H1 (cell line): ENCODE results near the gene GK2. TPM values are rescaled to one million over a fixed set of nuclear protein-coding genes. Genes with fewer than 3 reads are reported as not detected.

Experiments
- CTCF ChIA-PET: fragments of 300-600 bp; sonication (Branson Sonifier 250); formaldehyde crosslinking; loops from one replicate; lab custom pipeline; 2021; ENCODE audit not compliant: partially characterized antibody; lab: Charles Lee
- POLR2A ChIA-PET: fragments of 300-600 bp; sonication (Branson Sonifier 250); formaldehyde crosslinking; loops from one replicate; lab custom pipeline; 2021; ENCODE audit warnings: inconsistent platforms; ENCODE audit not compliant: partially characterized antibody; lab: Charles Lee
- DNase-seq, 2 experiments: peaks; one replicate each; pipeline versions ENCODE4 v3.0.0 to v3.0.0-alpha.2; 2010 to 2022; ENCODE audit warnings: low spot score in 2 of 2, low read depth in 1 of 2, mixed read lengths in 1 of 2
- FAIRE-seq: peaks from 2 replicates; lab custom pipeline; 2011; peaks lifted over from hg19 to GRCh38; lab: Jason Lieb, UNC
- H2AFZ ChIP-seq: 2 replicates; pipeline ENCODE4 v1.8.1; 2012; ENCODE audit warnings: low read length, inconsistent platforms
- H2AK5ac ChIP-seq: 2 replicates; pipeline ENCODE4 v1.6.1; 2013; ENCODE audit warnings: low read depth, low read length
- H2BK120ac ChIP-seq: replicated peaks from 2 replicates; pipeline ENCODE3; 2013; ENCODE audit warnings: low read depth, low read length, inconsistent platforms
- H2BK12ac ChIP-seq: 2 replicates; pipeline ENCODE4 v1.6.1; 2013; ENCODE audit warnings: low read depth, low read length
- H2BK15ac ChIP-seq: 2 replicates; pipeline ENCODE4 v1.6.1; 2013; ENCODE audit warnings: low read length
- H2BK20ac ChIP-seq: 2 replicates; pipeline ENCODE4 v1.6.1; 2013; ENCODE audit warnings: low read length
- H2BK5ac ChIP-seq: 2 replicates; pipeline ENCODE4 v1.6.1; 2013; ENCODE audit warnings: low read depth, low read length
- H3K14ac ChIP-seq: 2 replicates; pipeline ENCODE4 v1.6.1; 2013; ENCODE audit warnings: inconsistent platforms; ENCODE audit not compliant: insufficient read length
- H3K18ac ChIP-seq: 2 replicates; pipeline ENCODE4 v1.6.1; 2013; ENCODE audit warnings: low read length; ENCODE audit errors: extremely low read depth
- H3K23ac ChIP-seq: 2 replicates; pipeline ENCODE4 v1.6.1; 2013; ENCODE audit warnings: inconsistent platforms; ENCODE audit not compliant: insufficient read length
- H3K23me2 ChIP-seq: 2 replicates; pipeline ENCODE4 v1.6.1; 2013; ENCODE audit warnings: low read depth, low read length
- H3K27ac ChIP-seq: 2 replicates; pipeline ENCODE4 v1.6.1; 2011; ENCODE audit warnings: low read depth, low read length, inconsistent platforms
- H3K27me3 ChIP-seq, 4 experiments: replicated peaks in 1 of 4; 1 replicate in 1 of 4; 2 replicates in 3 of 4; pipeline versions ENCODE4 v1.6.1 to v1.8.1; 2011 to 2013; ENCODE audit warnings: low read length in 3 of 4, mild to moderate bottlenecking in 3 of 4, inconsistent platforms in 2 of 4, mixed read lengths in 2 of 4, moderate library complexity in 1 of 4; ENCODE audit not compliant: control insufficient read depth in 3 of 4, insufficient read depth in 3 of 4; ENCODE audit errors: extremely low read depth in 1 of 4
- H3K36me3 ChIP-seq, 4 experiments: 2 replicates each; pipeline versions ENCODE4 v1.6.1 to v1.8.1; 2011 to 2013; ENCODE audit warnings: mild to moderate bottlenecking in 4 of 4, low read length in 3 of 4, moderate library complexity in 2 of 4, control low read depth in 1 of 4, inconsistent platforms in 1 of 4; ENCODE audit not compliant: insufficient read depth in 4 of 4, control insufficient read depth in 2 of 4
- H3K4ac ChIP-seq: replicated peaks from 2 replicates; pipeline ENCODE3; 2013; ENCODE audit warnings: low read length, low read depth, mixed read lengths, inconsistent platforms; ENCODE audit not compliant: insufficient read length
- H3K4me1 ChIP-seq, 4 experiments: replicated peaks in 1 of 4; 1 replicate in 1 of 4; 2 replicates in 3 of 4; pipeline versions ENCODE4 v1.6.1 to v1.8.1; 2011 to 2013; ENCODE audit warnings: low read length in 3 of 4, inconsistent platforms in 2 of 4, mixed read lengths in 1 of 4; ENCODE audit not compliant: insufficient read depth in 4 of 4, control insufficient read depth in 3 of 4
- H3K4me2 ChIP-seq, 2 experiments: 2 replicates each; pipeline versions ENCODE4 v1.6.1 to v1.8.1; 2011 to 2013; ENCODE audit warnings: low read depth in 2 of 2, low read length in 2 of 2, control low read depth in 1 of 2, inconsistent platforms in 1 of 2, mild to moderate bottlenecking in 1 of 2; ENCODE audit not compliant: insufficient read depth in 1 of 2
- H3K4me3 ChIP-seq, 4 experiments: fragments of 200-600, 300-600 bp in 1 of 4; sonication (generic), shearing (Covaris generic), sonication (Bioruptor Twin) in 1 of 4; 2 replicates each; pipeline versions ENCODE4 v1.5.1 to v1.8.1; 2011 to 2016; ENCODE audit warnings: low read length in 4 of 4, low read depth in 3 of 4, control low read depth in 2 of 4, inconsistent platforms in 2 of 4, mild to moderate bottlenecking in 2 of 4, mixed read lengths in 1 of 4, moderate library complexity in 1 of 4; ENCODE audit not compliant: insufficient read depth in 2 of 4; ENCODE audit errors: extremely low read depth in 1 of 4
- H3K56ac ChIP-seq: replicated peaks from 2 replicates; pipeline ENCODE3; 2013; ENCODE audit warnings: low read depth, mild to moderate bottlenecking, mixed read lengths, low read length, inconsistent platforms; ENCODE audit not compliant: insufficient read length
- H3K79me1 ChIP-seq: 2 replicates; pipeline ENCODE4 v1.6.1; 2013; ENCODE audit warnings: low read depth, low read length, control low read depth
- H3K79me2 ChIP-seq, 2 experiments: 2 replicates each; pipeline versions ENCODE4 v1.6.1 to v1.8.1; 2012 to 2013; ENCODE audit warnings: low read length in 2 of 2, mild to moderate bottlenecking in 2 of 2, inconsistent platforms in 1 of 2; ENCODE audit not compliant: insufficient read depth in 2 of 2, control insufficient read depth in 1 of 2
- H3K9ac ChIP-seq, 4 experiments: replicated peaks in 1 of 4; 1 replicate in 1 of 4; 2 replicates in 3 of 4; pipeline versions ENCODE4 v1.6.1 to v1.8.1; 2011 to 2013; ENCODE audit warnings: low read depth in 3 of 4, low read length in 3 of 4, control low read depth in 2 of 4, mild to moderate bottlenecking in 2 of 4, moderate library complexity in 2 of 4, inconsistent platforms in 1 of 4; ENCODE audit errors: extremely low read depth in 1 of 4
- H3K9me3 ChIP-seq, 2 experiments: 2 replicates each; pipeline versions ENCODE4 v1.6.1 to v1.8.1; 2012 to 2013; ENCODE audit warnings: mild to moderate bottlenecking in 2 of 2, moderate library complexity in 2 of 2, control low read depth in 1 of 2, inconsistent platforms in 1 of 2, low read depth in 1 of 2, low read length in 1 of 2, mixed read lengths in 1 of 2; ENCODE audit not compliant: insufficient read depth in 2 of 2
- H4K20me1 ChIP-seq, 2 experiments: replicated peaks in 1 of 2; 2 replicates each; pipeline versions ENCODE3 to v1.8.1; 2011 to 2013; ENCODE audit warnings: inconsistent platforms in 2 of 2, low read length in 2 of 2, mild to moderate bottlenecking in 1 of 2; ENCODE audit not compliant: insufficient read depth in 2 of 2, control insufficient read depth in 1 of 2
- H4K5ac ChIP-seq: 2 replicates; pipeline ENCODE4 v1.6.1; 2013; ENCODE audit warnings: low read length, low read depth, mixed read lengths, inconsistent platforms; ENCODE audit not compliant: insufficient read length
- H4K8ac ChIP-seq: 2 replicates; pipeline ENCODE4 v1.8.0; 2013; ENCODE audit warnings: mild to moderate bottlenecking, moderate library complexity, low read length, inconsistent platforms; ENCODE audit not compliant: insufficient read depth; ENCODE audit errors: extremely low read depth
- H4K91ac ChIP-seq: replicated peaks from 2 replicates; pipeline ENCODE3; 2013; ENCODE audit warnings: low read length, mixed read lengths, inconsistent platforms; ENCODE audit not compliant: insufficient read length
- ASH2L ChIP-seq: fragments of 200-600, 300-600 bp; sonication (generic); IDR thresholded peaks from one replicate; pipeline ENCODE4 v1.7.1; 2017; ENCODE audit warnings: low read length
- CBX8 ChIP-seq: fragments of 300-800, 300-1000 bp; sonication (generic); IDR thresholded peaks from 2 replicates; pipeline ENCODE4 v1.7.1; 2016; ENCODE audit warnings: low read depth, low read length, borderline replicate concordance
- CHD2 ChIP-seq: IDR thresholded peaks from 2 replicates; pipeline ENCODE4 v1.6.1; 2012; ENCODE audit warnings: low read length, improper control_type of control experiment
- GABPA ChIP-seq: IDR thresholded peaks from 2 replicates; pipeline ENCODE4 v1.6.1; 2011; ENCODE audit warnings: mild to moderate bottlenecking, low read length, moderate library complexity, borderline replicate concordance; ENCODE audit not compliant: insufficient read depth
- RAD21 ChIP-seq, 2 experiments: IDR thresholded peaks in 1 of 2; conservative IDR thresholded peaks in 1 of 2; 2 replicates each; pipeline ENCODE4 v1.6.1; 2011; ENCODE audit warnings: low read depth in 2 of 2, low read length in 2 of 2, improper control_type of control experiment in 1 of 2, inconsistent platforms in 1 of 2, mild to moderate bottlenecking in 1 of 2, moderate library complexity in 1 of 2
- SIRT6 ChIP-seq: IDR thresholded peaks from one replicate; pipeline ENCODE4 v1.7.1; 2012; ENCODE audit warnings: low read length, inconsistent platforms
- SP4 ChIP-seq: IDR thresholded peaks from 2 replicates; pipeline ENCODE4 v1.6.1; 2012; ENCODE audit warnings: low read length, inconsistent platforms
- polyA plus RNA-seq, 7 experiments: library from polyadenylated mRNA; depleted of rRNA in 3 of 7; stranded (reverse) in 5 of 7; unstranded in 2 of 7; fragments of >200 nt in 5 of 7; fragments of 200-250 nt in 2 of 7; gene quantifications; 1 replicate in 5 of 7; 2 replicates in 1 of 7; 4 replicates in 1 of 7; pipeline versions ENCODE4 v1.2.1 to v1.2.3, GENCODE V29; 2011 to 2013; ENCODE audit warnings: missing spikeins in 2 of 7, mixed read lengths in 2 of 7
- total RNA-seq: library from RNA; stranded (reverse); fragmentation: NEBNext Ultra II Directional; extraction: Animal tissue kit (Norgen Biotek cat#: 25700); gene quantifications from 2 replicates; pipeline ENCODE4 v1.2.1, GENCODE V29; 2021
- TF ChIP-seq, protein P1 (sequence below): IDR thresholded peaks from 2 replicates; pipeline ENCODE4 v1.6.1; 2011; ENCODE audit warnings: low read length, improper control_type of control experiment
- TF ChIP-seq, protein P2 (sequence below): IDR thresholded peaks from 2 replicates; pipeline ENCODE4 v1.6.1; 2011; ENCODE audit warnings: low read depth, mild to moderate bottlenecking, low read length; ENCODE audit not compliant: insufficient read depth

GK2 gene
- total and polyA plus RNA-seq, 2 of the 8 experiments (the other 6 are each of a cell fraction or from before 2014, with no cell fraction given), result not detected

DNA sequence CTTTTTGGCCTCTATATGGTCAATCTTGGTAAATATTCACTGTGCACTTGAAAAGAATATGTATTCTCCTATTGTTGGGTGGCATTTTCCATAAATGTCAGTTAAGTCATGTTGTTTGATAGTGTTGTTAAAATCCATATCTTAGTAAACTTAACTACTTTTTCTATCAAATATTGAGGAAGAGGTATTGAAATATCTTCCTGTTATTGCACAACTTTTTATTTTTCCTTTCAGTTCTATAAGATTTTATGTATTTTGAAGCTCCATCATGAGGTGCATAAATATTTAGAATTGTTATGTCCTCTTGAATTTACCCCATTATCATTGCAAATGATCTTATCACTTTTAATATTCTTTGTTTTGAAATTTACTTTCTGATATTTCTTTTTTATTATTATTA lies 3.4 kb downstream of the GK2 start:
- H3K79me1 ChIP-seq, result no peaks in the 10 kb centered on the region
- no peaks in the 10 kb centered on the region for H3K23me2 ChIP-seq
- no peaks in the 10 kb centered on the region for H3K4me1 ChIP-seq
- no peak overlapping the region for H2BK120ac ChIP-seq
- no peak overlapping the region for H3K4ac ChIP-seq
- no peak overlapping the region for H2BK15ac ChIP-seq
- H4K20me1 ChIP-seq, result no peaks in the 10 kb centered on the region
- no peaks in the 10 kb centered on the region for H3K79me2 ChIP-seq
- TF ChIP-seq CBX8, result no peak
- TF ChIP-seq RAD21 (IDR thresholded peaks at IDR 0.05 in 1 of 2, conservative IDR thresholded peaks at IDR 0.05 in 1 of 2; ENCODE audit: low read depth in 2 of 2, low read length in 2 of 2), result no peak
- TF ChIP-seq SP4, result no peak
- TF ChIP-seq SIRT6, result no peak
- TF ChIP-seq, protein P1, sequence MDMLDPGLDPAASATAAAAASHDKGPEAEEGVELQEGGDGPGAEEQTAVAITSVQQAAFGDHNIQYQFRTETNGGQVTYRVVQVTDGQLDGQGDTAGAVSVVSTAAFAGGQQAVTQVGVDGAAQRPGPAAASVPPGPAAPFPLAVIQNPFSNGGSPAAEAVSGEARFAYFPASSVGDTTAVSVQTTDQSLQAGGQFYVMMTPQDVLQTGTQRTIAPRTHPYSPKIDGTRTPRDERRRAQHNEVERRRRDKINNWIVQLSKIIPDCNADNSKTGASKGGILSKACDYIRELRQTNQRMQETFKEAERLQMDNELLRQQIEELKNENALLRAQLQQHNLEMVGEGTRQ, result no peak
- TF ChIP-seq GABPA, result no peak
- no peak for TF ChIP-seq CHD2
- TF ChIP-seq ASH2L, result no peak
- TF ChIP-seq, protein P2, sequence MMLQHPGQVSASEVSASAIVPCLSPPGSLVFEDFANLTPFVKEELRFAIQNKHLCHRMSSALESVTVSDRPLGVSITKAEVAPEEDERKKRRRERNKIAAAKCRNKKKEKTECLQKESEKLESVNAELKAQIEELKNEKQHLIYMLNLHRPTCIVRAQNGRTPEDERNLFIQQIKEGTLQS, result no peak
- no peak overlapping the region for H3K4me3 ChIP-seq
- no peak overlapping the region for H2AK5ac ChIP-seq
- no peak overlapping the region for H4K5ac ChIP-seq
- H3K18ac ChIP-seq, result no peak overlapping the region
- no peak overlapping the region for H3K4me2 ChIP-seq
- DNase-seq (no peak), FAIRE-seq (no peak)
- H2BK20ac ChIP-seq, result no peak overlapping the region
- no peaks in the 10 kb centered on the region for H3K36me3 ChIP-seq
- H3K27ac ChIP-seq, result no peak overlapping the region
- no peak overlapping the region for H3K9ac ChIP-seq
- no peak overlapping the region for H2BK12ac ChIP-seq
- H4K91ac ChIP-seq, result no peak overlapping the region
- no peak overlapping the region for H3K14ac ChIP-seq
- CTCF ChIA-PET, result no interaction called here
- H3K27me3 ChIP-seq, result no peaks in the 10 kb centered on the region
- H2BK5ac ChIP-seq, result no peak overlapping the region
- H3K9me3 ChIP-seq, result no peaks in the 10 kb centered on the region
- POLR2A ChIA-PET, result no interaction called here
- no peak overlapping the region for H3K23ac ChIP-seq
- no peak overlapping the region for H3K56ac ChIP-seq
- no peak overlapping the region for H4K8ac ChIP-seq
- H2AFZ ChIP-seq, result no peak overlapping the region
